Endothelial cell of umbilical vein (primary cell): Measurements from ENCODE around the gene PARD6G.

Experiments
- CTCF ChIP-seq, 2 donors: IDR thresholded peaks; 1 replicate in 1 of 2; 2 replicates in 1 of 2; pipeline ENCODE4 v1.5.1; 2011; ENCODE audit warnings: low read length in 2 of 2, mild to moderate bottlenecking in 2 of 2, moderate library complexity in 2 of 2, control low read depth in 1 of 2, inconsistent platforms in 1 of 2, low read depth in 1 of 2; ENCODE audit not compliant: insufficient read depth in 1 of 2; ENCODE audit errors: extremely low read depth in 1 of 2
- EZH2 ChIP-seq: IDR thresholded peaks from 2 replicates; pipeline ENCODE4 v1.6.1; 2012; ENCODE audit warnings: borderline replicate concordance, low read depth, mild to moderate bottlenecking, moderate library complexity, low read length, inconsistent platforms; ENCODE audit not compliant: severe bottlenecking
- MAX ChIP-seq: IDR thresholded peaks from 2 replicates; pipeline ENCODE4 v1.6.1; 2011; ENCODE audit not compliant: insufficient read depth, insufficient read length

- TF ChIP-seq CTCF (IDR thresholded peaks at IDR 0.05; ENCODE audit: extremely low read depth in 1 of 2, insufficient read depth in 1 of 2, low read depth in 1 of 2, low read length in 2 of 2) (no peak), EZH2 (no peak), MAX (no peak)
Measured at GRCh38 chr18:80232710-80233109, 14.6 kb downstream of the PARD6G start.
